HuH-7.5 (cell line): Measurements from ENCODE around the gene CSF1R.
"Not testable (repeated sequence)": the region's sequence is repeated elsewhere in the genome, so short reads cannot be mapped to it uniquely, and the experiment has no call there.

Experiments
- DNase-seq: peaks from one replicate; pipeline ENCODE4 v3.0.0; 2011; ENCODE audit warnings: low spot score

The CSF1R gene

DNA sequence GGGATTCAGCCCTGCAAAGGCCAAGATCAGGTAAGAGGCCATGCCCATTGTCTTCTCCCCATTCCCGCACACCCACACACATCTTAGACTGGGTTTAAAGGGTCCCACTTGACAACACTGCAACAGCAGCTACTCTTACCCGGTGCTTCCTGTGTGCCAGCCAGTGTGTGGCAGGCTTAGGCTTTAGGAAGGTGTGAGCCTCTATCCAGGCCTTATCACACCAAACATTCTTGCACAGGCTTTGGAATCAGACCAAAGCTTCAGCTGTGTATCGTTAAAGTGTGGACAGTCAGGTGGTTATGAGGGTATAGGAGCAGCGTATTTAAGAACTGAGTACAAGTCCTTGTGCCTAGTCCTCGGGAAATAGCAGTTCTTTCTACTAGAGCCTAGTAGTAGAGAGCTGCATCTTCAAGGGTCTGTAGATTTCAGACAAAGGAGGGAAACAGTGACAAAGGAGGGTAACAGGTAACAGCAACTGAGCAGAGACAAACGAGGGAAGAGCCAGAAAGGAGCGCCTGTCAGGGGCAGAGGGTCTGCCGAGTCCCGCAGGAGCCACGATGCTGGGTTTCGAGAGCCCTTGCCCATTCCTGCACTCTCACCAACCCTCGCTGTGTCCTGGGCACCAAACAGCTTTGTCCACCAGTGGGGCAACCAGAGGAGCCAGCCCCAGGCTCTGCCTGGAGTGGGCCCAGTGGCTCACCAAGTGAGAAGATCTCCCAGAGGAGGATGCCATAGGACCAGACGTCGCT is 30.9 kb downstream of the CSF1R start:
- DNase-seq, result no peak

DNA sequence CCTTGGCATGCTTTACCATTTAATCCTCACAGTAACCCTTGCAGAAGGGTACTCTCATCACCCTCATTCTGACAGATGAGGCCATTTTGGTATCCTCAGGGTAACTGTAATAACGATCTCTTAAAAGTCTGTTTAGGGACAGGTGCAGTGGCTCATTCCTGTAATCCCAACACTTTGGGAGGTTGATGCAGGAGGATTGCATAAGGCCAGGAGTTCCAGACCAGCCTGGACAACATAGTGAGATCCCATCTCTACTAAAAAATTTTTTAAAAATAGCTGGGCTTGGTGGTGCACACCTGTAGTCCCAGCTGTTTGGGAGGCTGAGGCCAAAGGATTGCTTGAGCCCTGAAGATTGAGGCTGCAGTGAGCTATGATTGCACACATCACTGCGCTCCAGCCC is 31.8 kb downstream of the CSF1R start:
- no peak for DNase-seq

- DNase-seq, result no peak
These were observed 32.5 kb downstream of the CSF1R start for GRCh38 chr5:150053713-150054392.

DNA sequence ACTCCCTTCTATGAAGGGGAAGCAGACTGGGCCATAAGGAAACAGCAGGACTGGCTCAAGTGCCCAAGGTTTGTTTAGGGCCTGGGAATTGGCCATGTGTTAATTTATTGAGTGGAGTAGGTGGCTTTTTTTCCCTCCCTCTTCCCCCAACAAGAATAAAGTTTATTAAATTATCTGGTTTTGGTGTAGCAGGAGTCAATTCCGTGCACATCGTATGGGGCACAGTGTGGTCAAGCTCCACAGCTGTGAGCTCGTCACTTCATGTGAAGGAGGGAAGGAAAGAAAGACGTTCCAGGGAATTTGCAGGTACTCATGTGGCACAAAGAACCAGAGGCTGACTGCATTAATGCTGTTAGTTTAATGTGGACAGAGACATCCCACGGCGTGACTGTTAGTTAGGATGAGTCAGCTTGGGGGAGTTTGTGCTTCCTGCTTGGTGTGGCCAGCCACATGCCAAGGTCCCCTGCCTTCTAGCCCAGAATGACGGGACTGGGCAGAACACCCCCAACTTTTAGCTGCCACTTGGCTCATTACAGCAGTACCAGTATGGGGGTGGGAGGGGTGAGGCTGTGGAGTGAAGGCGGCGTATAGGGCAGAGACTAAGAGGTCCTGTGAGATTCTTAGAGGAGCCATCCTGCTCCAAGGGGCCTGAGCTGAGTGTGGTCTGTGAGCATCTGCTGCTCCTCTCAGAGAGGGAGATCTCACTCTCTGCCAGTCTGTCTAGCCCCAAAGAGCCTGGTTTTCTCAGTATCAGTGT is 33.2 kb downstream of the CSF1R start:
- DNase-seq, result no peak

- DNase-seq, result no peak
These were observed 34.0 kb downstream of the CSF1R start for GRCh38 chr5:150052226-150052955.

- no peak for DNase-seq
These were observed 34.6 kb downstream of the CSF1R start for GRCh38 chr5:150051657-150052195.

DNA sequence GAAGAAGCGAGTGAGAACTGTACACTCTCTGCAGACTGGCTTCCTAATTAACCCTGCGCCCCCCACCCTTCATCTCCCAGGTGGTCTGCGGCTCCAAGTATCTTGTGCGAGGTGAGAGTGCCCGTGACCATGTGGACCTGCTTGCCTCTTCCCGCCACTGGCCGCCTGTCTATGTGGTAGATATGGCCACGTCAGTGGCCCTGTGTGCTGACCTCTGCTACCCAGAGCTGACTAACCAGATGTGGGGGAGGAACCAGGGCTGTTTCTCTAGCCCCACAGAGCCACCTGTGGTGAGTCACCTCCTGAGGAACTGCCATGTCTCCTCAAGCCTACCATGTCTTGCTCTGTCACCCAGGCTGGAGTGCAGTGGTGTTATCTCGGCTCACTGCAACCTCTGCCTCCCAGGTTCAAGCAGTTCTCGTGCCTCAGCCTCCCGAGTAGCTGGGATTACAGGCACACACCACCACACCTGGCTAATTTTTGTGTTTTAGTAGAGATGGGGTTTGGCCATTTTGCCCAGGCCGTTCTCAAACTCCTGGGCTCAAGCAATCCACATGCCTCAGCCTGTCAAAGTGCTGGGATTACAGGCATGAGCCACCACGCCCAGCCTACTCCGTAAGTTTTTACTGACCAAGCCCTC is 36.1 kb downstream of the CSF1R start:
- DNase-seq, result not testable (repeated sequence)

GRCh38 chr5:150046031-150046430 is 40.3 kb downstream of the CSF1R start:
- DNase-seq, result no peak

GRCh38 chr5:150045549-150045948 is 40.8 kb downstream of the CSF1R start:
- DNase-seq, result no peak

- DNase-seq, result no peak
These were observed 41.6 kb downstream of the CSF1R start for GRCh38 chr5:150044712-150045111.

DNA sequence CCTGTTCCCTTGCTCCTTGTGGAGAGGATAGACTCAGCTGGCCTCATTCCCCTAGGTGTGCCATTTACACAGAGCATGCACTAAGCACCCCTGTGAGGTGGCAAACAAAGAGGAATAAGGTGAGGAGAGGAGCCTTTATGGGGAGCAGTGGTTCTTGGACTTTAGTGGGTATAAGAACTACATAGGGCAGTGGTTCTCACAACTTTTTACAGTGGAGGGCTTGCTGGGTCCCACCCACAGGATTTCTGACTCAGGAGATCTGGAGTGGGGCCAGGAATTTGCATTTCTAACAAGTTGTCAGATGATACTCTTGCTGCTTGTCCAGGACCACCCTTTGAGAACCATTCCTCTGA is 42.0 kb downstream of the CSF1R start:
- no peak for DNase-seq

- no peak for DNase-seq
These were observed 42.6 kb downstream of the CSF1R start for GRCh38 chr5:150043657-150044328.

DNA sequence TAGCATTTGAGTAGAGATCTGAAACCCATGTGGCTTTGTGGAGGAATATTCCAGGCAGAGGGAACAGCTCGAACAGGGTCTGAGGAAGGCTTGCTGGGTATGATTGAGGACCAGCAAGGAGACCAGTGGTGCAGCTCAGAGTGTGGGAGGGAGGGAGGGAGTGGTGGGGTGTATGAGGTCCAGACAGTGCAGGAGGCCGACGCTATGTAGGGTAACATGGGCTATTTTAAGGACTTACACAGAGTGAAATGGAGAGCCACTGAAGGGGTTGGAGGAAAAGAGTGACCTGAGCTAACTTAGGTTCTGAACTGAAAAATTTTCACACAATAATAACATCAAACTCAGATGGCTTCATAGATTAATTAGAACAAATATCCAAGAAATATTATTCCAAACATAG is 43.9 kb downstream of the CSF1R start:
- no peak for DNase-seq

DNA sequence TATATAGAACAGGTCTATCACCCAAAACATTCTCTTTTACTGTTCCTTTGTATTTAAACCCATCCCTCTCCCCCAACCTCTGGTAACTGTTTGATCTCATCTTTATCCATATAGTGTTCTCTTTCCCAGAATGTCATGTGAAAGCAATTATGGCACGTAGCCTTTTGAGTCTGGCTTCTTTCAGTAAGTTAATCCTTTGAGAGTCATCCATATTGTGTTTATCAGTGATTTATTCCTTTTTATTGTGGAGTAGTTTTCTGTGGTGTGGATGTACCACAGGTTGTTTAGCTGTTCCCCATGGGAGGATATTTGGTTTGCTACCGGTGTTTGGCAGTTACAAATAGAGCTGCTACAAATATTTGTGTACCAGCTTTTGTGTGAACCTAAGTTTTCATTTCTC is 47.8 kb downstream of the CSF1R start:
- no peak for DNase-seq

DNA sequence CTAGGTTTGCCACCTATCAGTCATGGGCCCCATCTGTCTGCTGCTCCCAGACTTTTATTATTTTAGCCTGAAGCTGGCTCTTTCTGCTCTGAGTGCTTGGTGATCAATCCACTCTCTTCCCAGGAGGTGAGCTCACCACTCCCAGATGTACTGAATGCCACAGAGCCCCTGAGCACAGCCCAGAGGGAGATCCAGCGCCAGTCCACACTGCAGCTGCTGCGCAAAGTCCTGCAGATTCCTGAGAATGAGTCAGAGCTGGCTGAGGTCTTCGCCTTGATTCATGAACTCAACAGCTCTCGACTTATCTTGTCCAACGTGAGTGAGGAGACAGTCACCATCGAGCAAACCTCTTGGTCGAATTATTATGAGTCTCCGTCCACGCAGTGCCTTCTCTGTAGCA is 49.8 kb downstream of the CSF1R start:
- DNase-seq, result no peak

DNA sequence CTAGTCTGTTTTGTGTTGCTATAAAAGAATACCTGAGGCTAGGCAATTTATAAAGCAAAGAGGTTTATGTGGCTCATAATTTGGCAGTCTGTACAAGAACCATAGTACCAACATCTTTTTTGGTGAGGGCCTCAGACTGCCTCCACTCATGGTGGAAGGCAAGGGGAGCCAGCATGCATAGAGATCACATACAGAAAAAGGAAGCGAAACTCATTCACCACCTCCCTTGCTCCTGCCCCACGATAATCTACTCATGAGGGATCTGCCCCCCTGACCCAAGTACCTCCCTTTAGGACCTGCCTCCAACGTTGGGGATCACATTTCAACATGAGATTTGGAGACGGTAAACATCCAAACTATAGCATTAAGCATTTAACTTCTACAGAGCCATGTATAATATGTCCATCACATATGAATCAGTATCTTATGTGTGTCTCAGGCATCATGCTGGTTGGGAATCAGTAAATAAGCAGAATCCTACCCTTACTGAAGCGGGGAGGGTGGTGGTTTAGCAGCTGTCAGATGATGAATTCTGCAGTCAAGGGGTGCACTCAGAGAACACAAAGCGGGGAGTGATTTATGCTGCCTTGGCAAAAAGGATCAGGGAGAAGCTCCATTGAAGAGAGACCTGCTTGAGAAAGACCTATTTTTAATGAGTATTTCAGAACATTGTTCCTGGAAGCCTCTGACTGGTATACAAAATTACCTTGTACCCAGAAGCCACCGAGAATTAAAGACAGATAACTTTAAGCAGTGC is 51.0 kb downstream of the CSF1R start:
- no peak for DNase-seq

DNA sequence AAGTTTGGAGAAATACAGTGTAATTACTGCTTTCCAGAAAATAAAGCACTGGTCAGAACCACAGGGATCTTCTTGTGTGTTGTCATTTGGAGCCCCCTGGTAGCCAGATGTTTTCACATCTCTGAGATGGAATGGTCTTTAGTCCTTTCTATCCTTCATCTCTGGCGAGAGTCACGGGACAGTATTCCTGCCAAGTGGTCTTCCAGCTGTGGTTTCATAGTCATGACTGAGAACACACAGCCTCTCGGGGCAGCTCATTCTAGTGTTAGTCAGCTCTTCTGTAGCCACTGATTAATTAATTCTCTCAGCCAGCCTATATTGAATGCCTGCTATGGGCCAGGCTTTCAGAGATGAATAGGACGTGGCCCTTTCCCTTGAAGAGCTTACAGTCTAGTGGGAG is 51.7 kb downstream of the CSF1R start:
- DNase-seq, result no peak

DNA sequence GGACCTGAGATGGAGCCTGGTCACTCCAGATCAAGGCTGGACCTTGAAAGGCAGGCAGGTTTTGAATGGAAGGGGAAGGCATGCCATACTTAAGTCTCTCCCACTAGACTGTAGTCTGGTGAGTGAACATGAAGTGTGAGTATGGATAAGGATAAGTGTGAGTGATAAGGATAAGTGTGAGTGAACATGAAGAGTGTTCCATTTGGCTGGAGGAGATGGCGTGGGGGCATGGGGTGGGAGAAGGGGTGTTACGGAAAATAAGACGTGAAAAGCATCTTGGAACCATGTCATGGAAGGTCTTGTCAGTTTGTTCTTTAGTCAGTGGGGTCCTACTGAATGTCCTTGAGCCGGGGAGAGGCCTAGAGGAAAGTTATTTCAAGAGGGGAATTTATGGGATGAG is 53.0 kb downstream of the CSF1R start:
- DNase-seq, result no peak

DNA sequence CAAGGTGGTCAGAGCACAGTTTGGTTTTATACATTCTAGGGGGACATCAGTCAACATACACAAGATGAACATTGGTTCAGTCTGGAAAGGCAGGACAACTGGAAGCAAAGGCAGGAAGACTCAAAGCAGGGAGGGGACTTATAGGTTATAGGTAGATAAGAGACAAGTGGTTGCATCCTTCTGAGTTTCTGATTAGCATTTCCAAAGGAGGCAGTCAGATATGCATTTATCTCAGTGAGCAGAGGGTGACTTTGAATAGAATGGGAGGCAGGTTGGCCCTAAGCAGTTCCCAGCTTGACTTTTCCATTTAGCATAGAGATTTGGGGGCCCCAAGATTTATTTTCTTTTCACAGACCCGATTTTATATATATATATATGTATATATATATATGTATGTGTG is 58.3 kb downstream of the CSF1R start:
- not testable (repeated sequence) for DNase-seq

GRCh38 chr5:150026682-150027172 is 59.6 kb downstream of the CSF1R start:
- no peak for DNase-seq
